HG03097 (cell line): ENCODE data around the gene SQOR.
"Not testable (repeated sequence)": the region's sequence is repeated elsewhere in the genome, so short reads cannot be mapped to it uniquely, and the experiment has no call there.

Source experiments
- ATAC-seq: cut with Tn5 transposase; IDR thresholded peaks from one replicate; pipeline ENCODE4 v1.9.1; 2021; ENCODE audit not compliant: unreplicated experiment, low FRiP score

Gene SQOR

GRCh38 chr15:45630917-45631691 lies 3.7 kb upstream of the SQOR start:
- ATAC-seq = no peak

- no peak for ATAC-seq
Measured at GRCh38 chr15:45631776-45632175, 3.1 kb upstream of the SQOR start.

GRCh38 chr15:45635191-45635638 lies 386 bp downstream of the SQOR start:
- peak; percentile 44 for ATAC-seq

- ATAC-seq = no peak
Measured at GRCh38 chr15:45635763-45636292, 999 bp downstream of the SQOR start.

GRCh38 chr15:45637141-45637540 lies 2.3 kb downstream of the SQOR start:
- ATAC-seq = no peak

GRCh38 chr15:45637552-45638033 lies 2.8 kb downstream of the SQOR start:
- ATAC-seq = peak; percentile 58

- no peak for ATAC-seq
Measured at GRCh38 chr15:45640616-45641015, 5.8 kb downstream of the SQOR start.

- no peak for ATAC-seq
Measured at GRCh38 chr15:45641374-45641781, 6.5 kb downstream of the SQOR start.

- no peak for ATAC-seq
Measured at GRCh38 chr15:45641999-45642932, 7.4 kb downstream of the SQOR start.

- no peak for ATAC-seq
Measured at GRCh38 chr15:45644437-45644836, 9.6 kb downstream of the SQOR start.

GRCh38 chr15:45645026-45645980 lies 10.5 kb downstream of the SQOR start:
- ATAC-seq = no peak

- ATAC-seq = no peak
Measured at GRCh38 chr15:45646220-45646619, 11.4 kb downstream of the SQOR start.

- no peak for ATAC-seq
Measured at GRCh38 chr15:45647828-45648227, 13.0 kb downstream of the SQOR start.

GRCh38 chr15:45648521-45649200 lies 13.8 kb downstream of the SQOR start:
- no peak for ATAC-seq

GRCh38 chr15:45650007-45650406 lies 15.2 kb downstream of the SQOR start:
- not testable (repeated sequence) for ATAC-seq

GRCh38 chr15:45650889-45651525 lies 16.2 kb downstream of the SQOR start:
- no peak for ATAC-seq

GRCh38 chr15:45653702-45654424 lies 19.0 kb downstream of the SQOR start:
- ATAC-seq = no peak

- no peak for ATAC-seq
Measured at GRCh38 chr15:45654749-45655148, 19.9 kb downstream of the SQOR start.
